ENCODE measurements around the gene CGB1. TPM values are rescaled to one million over a fixed set of nuclear protein-coding genes. Genes with fewer than 3 reads are reported as not detected.

Gene CGB1
- total RNA-seq = not detected in 2 replicates

DNA sequence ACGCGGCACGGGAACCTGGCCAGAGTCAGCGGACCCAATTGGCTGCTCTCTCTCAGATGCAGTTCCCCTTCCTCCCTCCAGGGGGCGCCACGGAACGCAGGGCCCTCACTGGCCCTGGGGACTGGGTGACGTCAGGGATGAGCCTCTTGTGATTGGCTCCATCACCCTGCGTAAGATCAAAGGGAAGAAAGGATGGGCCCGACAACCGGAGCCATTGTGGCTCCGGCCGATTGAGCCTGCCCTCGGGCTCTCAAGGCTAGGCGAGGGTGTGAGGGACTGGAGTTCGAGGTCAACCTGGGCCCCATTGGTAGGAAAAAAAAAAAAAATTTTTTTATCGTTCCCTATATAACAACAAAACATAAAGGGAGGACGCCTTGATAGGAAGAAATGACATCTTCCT, at the start of gene CGB1:
CGB1 (minus strand) TSS at position 81 of the 400 bp plus-strand sequence. CDS start 184 bp downstream, outside the sequence.

DNA sequence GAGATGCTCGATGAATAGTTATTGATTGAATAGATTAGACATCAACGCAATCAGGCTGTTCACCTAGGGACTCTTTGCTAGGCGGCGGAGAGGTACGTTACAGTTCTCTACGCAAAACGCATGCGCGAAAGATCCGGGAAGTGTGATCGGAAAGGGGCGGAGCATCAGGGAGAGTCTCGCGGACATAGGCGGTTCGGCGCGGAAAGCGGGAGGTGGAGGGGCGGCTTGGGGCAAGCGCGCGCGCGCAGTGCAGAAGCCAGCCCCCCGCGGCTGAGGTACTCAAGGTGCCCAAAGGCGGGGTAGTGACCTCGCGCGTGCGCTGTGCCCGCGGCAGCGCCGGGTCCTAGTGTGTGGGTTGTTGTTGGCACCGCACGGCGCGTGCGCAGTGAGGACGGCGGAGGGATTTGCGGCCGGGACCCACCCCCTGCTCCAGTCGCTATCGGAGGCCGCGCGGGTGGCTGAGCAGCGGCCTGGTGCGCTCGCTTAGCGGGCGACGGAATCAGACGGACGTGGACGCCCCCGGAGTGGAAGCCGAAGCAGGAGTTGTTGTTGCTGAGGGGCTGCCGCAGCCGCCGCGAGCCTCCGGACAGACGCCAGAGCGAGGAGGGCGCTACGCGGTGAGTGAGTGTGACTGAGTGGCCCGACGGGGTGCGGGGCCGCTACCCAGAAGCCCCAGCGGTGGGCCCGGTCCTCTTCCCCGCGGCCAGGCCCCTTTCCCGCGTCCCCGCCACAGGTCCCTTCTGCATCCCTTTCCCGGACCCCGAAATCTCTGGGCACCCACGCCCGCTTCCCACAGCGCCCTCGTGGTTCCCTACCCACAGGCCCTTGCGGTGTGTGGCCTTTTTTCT, 48.5 kb upstream of the CGB1 start, which contains the start of gene SNRNP70:
SNRNP70 (plus strand) TSS at position 432 of the 848 bp plus-strand sequence. CDS start 964 bp downstream, outside the sequence.

DNA sequence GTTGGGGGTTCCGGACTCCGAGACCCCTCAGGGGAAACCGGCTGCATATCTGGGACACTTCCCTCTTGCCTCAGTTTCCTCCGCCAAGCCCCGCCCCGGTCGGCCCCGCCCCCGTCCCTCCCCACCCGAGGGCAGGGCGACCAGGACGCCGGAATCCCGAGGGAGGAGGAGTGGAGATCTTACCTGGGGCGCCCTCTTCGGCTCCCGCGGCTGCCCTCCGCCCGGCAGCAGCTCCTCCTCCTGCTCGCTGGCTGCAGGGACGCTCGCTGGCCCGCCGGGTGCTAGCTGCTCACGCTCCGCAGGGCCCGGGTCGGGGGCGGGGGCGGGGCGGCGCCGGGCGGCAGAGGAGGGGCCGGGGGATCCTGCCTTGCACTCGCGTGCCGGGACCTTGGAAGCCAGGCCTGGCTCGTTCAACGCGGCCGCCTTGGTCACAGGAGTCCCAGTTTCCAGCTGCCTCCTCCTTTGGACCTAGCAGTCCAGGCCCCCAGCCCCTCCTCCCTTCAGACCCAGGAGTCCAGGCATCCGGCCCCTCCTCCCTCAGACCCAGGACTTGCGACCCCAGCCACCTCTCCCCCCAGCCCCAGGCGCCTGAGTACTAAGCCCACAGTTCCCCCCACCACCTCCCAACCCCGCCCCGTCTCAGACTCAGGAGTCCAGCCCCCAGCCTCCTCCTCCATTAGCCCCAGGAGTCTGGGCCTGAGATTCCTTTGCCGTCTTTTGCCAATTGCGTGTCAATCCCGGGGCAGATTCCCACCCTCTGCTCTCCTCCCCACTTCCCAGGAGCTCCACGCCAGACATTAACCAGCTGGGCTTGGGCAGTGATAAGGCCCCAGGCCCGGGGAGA, 28.3 kb upstream of the CGB1 start, which contains the start of gene NTF4:
NTF4 (minus strand) TSS at position 51 of the 844 bp plus-strand sequence. CDS start 2,821 bp downstream, outside the sequence.

DNA sequence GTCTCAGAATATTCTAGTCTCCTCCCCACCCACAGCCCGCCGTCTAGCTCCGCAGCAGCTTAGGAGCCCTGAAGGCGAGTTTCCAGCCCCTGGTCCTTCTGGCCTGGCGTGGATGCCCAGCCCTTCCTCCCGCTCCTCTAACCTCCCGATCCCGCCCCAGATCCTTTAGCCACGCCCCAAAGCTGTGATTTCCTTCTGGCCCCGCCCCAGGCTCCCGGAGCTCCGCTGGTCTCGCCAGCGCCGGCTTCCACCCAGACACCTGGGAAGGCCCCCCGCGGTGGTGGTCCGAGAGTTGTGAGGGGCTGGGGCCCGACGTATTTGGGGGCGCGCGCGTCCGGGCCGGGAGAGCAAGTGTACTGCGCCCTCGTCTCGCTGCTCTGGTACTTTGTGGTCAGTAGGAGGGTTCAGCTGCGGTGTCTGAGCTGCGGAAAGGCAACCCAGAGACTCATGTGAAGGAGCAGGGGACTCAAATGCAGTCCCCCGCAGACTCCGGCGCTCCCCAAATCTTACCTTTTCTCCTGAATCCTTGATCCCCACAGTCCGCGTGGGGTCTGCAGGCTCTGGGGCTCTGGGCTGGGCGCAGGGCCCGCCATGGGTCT, 21.0 kb upstream of the CGB1 start, which contains the start of gene CGB7:
CGB7 (minus strand) TSS at position 114 of the 599 bp plus-strand sequence. CDS start 2,374 bp downstream, outside the sequence.

DNA sequence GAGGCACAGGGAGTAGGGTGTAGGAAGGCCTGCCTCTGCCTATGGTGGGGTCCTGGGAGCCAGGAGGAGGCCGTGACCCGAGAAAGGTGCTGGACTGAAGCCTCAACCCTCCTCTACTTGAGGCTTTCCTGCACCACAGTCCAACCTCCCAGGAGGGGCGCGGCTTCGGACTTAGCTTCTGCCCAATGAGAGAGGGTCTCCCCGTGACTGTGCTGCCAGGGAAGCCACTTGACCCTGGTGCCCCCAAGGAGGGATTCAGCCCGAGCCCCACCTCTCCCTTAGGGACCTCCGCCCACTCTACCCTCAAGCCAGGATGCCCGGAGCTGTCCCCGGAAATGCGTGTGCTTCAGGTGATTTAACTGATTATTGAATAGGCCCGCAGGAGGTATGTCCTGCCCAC, 12.3 kb upstream of the CGB1 start, which contains the start of gene CGB8:
CGB8 (minus strand) TSS at position 101 of the 400 bp plus-strand sequence. CDS start 372 bp downstream, outside the sequence.

DNA sequence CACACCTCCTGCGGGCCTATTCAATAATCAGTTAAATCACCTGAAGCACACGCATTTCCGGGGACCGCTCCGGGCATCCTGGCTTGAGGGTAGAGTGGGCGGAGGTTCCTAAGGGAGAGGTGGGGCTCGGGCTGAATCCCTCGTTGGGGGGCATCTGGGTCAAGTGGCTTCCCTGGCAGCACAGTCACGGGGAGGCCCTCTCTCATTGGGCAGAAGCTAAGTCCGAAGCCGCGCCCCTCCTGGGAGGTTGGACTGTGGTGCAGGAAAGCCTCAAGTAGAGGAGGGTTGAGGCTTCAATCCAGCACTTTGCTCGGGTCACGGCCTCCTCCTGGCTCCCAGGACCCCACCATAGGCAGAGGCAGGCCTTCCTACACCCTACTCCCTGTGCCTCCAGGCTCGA, 6.9 kb upstream of the CGB1 start, which contains the start of gene CGB5:
CGB5 (plus strand) TSS at position 301 of the 400 bp plus-strand sequence. CDS start 362 bp downstream, outside the sequence.

DNA sequence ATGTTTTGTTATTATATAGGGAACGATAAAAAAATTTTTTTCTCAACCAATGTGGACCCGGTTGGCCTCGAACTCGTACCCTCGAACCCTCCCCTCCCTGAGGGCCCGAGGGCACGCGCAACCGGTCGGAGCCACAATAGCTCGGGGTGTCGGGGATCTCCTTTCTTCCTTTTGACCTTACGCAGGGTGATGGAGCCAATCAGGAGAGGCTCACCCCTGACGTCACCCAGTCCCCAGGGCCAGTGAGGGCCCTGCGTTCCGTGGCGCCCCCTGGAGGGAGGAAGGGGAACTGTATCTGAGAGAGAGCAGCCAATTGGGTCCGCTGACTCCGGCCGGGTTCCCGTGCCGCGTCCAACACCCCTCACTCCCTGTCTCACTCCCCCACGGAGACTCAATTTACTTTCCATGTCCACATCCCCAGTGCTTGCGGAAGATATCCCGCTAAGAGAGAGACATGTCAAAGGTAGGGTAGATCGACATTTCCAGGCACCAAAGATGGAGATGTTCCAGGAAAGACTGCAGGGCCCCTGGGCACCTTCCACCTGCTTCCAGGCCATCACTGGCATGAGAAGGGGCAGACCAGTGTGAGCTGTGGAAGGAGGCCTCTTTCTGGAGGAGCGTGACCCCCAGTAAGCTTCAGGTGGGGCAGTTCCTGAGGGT, 4.9 kb downstream of the CGB1 start, which contains the start of gene CGB2:
CGB2 (plus strand) TSS at position 249 of the 660 bp plus-strand sequence; CDS start at position 455, 206 bp downstream.

DNA sequence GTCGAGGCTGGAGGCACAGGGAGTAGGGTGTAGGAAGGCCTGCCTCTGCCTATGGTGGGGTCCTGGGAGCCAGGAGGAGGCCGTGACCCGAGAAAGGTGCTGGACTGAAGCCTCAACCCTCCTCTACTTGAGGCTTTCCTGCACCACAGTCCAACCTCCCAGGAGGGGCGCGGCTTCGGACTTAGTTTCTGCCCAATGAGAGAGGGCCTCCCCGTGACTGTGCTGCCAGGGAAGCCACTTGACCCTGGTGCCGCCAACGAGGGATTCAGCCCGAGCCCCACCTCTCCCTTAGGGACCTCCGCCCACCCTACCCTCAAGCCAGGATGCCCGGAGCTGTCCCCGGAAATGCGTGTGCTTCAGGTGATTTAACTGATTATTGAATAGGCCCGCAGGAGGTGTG, 12.5 kb downstream of the CGB1 start, which contains the start of gene CGB3:
CGB3 (minus strand) TSS at position 101 of the 400 bp plus-strand sequence. CDS start 362 bp downstream, outside the sequence.

DNA sequence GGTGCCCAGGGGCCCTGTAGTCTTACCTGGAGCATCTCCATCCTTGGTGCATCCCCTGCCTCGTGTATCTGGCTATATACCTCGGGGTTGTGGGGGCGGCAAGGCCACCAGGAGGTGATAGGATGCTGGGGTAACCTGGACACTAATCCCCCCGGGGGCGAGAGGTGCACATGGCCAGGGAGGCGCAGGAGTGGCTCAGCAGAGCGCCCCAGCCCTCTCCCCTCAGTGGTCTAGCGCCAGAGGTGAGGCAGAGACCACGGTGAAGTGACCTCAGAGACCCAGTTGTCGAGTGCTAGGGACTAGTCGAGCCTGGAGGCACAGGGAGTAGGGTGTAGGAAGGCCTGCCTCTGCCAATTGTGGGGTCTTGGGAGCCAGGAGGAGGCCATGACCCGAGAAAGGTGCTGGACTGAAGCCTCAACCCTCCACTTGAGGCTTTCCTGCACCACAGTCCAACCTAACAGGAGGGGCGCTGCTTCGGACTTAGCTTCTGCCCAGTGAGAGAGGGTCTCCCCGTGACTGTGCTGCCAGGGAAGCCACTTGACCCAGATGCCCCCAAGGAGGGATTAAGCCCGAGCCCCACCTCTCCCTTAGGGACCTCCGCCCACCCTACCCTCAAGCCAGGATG, 19.5 kb downstream of the CGB1 start, which contains the start of gene LHB:
LHB (minus strand) TSS at position 51 of the 625 bp plus-strand sequence; CDS start at position 41, 10 bp downstream.

DNA sequence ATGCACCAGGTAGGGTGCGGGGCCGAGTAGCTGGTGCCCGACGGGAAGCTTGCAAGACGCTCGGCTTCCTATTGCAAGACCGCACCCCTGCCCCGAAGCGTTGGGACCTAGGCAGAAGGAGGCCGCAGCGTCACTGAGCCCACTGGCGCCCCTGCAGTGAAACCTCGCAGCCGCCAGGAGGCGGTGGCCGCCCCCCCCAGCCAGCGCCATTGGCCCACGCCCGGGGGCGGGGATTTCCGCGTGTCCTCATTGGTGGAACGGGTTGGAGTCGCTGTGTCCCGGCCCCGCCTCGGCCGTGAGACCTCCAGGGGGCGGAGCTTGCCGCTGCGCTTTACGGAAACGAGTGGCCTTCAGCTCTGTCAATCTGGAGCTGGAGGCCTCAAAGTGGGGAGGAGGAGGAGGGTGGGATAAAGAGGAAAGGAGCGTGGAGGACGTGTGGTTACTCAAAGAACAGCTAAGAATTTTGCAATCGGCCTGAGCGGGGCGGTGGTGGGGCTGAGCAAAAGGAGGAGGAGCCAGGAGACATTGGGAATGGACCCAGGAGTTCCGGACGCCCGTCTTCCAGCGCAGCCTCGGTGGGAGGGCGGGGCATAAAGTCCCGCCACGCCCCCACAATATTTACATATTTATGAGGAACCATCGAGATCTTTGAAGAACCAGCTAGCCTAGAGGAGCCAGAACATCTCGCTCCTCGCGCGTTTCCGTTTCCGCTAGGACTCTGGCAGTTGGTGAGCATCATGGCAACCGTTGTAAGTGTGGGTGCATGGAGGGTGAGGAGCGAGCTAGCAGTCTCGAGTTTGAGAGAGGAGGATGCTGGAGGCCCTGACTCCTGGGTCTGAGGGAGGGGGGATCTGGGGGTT, 43.3 kb downstream of the CGB1 start, which contains the start of the genes GYS1 and RUVBL2:
GYS1 (minus strand) TSS at position 135 of the 860 bp plus-strand sequence. CDS start 197 bp downstream, outside the sequence.
RUVBL2 (plus strand) TSS at position 713 of the 860 bp plus-strand sequence; CDS start at position 738, 25 bp downstream.

Other genes with a start within 250 kb of the CGB1 start
- gene BCAT2, start 225.9 kb downstream of the CGB1 start, total RNA-seq = 54.6 and 56.7 TPM in 2 replicates
- gene HSD17B14, start 200.4 kb downstream of the CGB1 start, total RNA-seq = 4.0 and 4.6 TPM in 2 replicates
- 18.4 and 23.8 TPM in 2 replicates for gene PLEKHA4, start 168.3 kb downstream of the CGB1 start, total RNA-seq
- 34.5 and 39.9 TPM in 2 replicates for gene PPP1R15A, start 164.5 kb downstream of the CGB1 start, total RNA-seq
- gene TULP2, start 138.2 kb downstream of the CGB1 start, total RNA-seq = not detected in 2 replicates
- gene NUCB1, start 136.6 kb downstream of the CGB1 start, total RNA-seq = 337 and 467 TPM in 2 replicates
- gene DHDH, start 103.2 kb downstream of the CGB1 start, total RNA-seq = 0.16 TPM in 1 of 2 replicates, not detected in the other
- 111 and 161 TPM in 2 replicates for gene BAX, start 82.0 kb downstream of the CGB1 start, total RNA-seq
- 4,137 and 8,306 TPM in 2 replicates for gene FTL, start 71.6 kb downstream of the CGB1 start, total RNA-seq
- gene GYS1, start 43.6 kb downstream of the CGB1 start, total RNA-seq = 47.3 and 78.4 TPM in 2 replicates
- gene RUVBL2, start 43.0 kb downstream of the CGB1 start, total RNA-seq = 111 and 241 TPM in 2 replicates
- gene LHB, start 19.8 kb downstream of the CGB1 start, total RNA-seq = 0.52 and 1.2 TPM in 2 replicates
- 1.3 TPM in 1 of 2 replicates, not detected in the other for gene CGB3, start 12.6 kb downstream of the CGB1 start, total RNA-seq
- gene CGB2, start 5.0 kb downstream of the CGB1 start, total RNA-seq = not detected in 2 replicates
- gene CGB5, start 7.0 kb upstream of the CGB1 start, total RNA-seq = 12.3 TPM in 1 of 2 replicates, not detected in the other
- gene CGB8, start 12.2 kb upstream of the CGB1 start, total RNA-seq = 0.91 TPM in 1 of 2 replicates, not detected in the other
- gene CGB7, start 20.9 kb upstream of the CGB1 start, total RNA-seq = 0.40 and 2.7 TPM in 2 replicates
- gene NTF4, start 27.9 kb upstream of the CGB1 start, total RNA-seq = not detected in 2 replicates
- gene KCNA7, start 35.8 kb upstream of the CGB1 start, total RNA-seq = not detected in 2 replicates
- 119 and 145 TPM in 2 replicates for gene SNRNP70, start 48.6 kb upstream of the CGB1 start, total RNA-seq
- 3.1 and 7.0 TPM in 2 replicates for gene LIN7B, start 77.5 kb upstream of the CGB1 start, total RNA-seq
- gene C19orf73, start 82.2 kb upstream of the CGB1 start, total RNA-seq = 0.32 and 4.8 TPM in 2 replicates
- gene PPFIA3, start 82.6 kb upstream of the CGB1 start, total RNA-seq = 2.1 and 8.9 TPM in 2 replicates
- gene HRC, start 118.5 kb upstream of the CGB1 start, total RNA-seq = 0.32 TPM in 1 of 2 replicates, not detected in the other
- 12.0 and 12.8 TPM in 2 replicates for gene TRPM4, start 120.9 kb upstream of the CGB1 start, total RNA-seq